ENCODE measurements around the gene SEZ6L2.

GRCh38 chr16:29903590-29903989 lies 4.2 kb upstream of the SEZ6L2 start:
- TF ChIP-seq CTCF (IDR thresholded peaks at IDR 0.05): no peak
- TF ChIP-seq POLR2A (IDR thresholded peaks at IDR 0.05): no peak

Measured in right lobe of liver (tissue), 4 donors.